ENCODE results near the gene WDR72. TPM values are rescaled to one million over a fixed set of nuclear protein-coding genes. Genes with fewer than 3 reads are reported as not detected.

Gene WDR72
- total and polyA plus RNA-seq, 2 of the 13 experiments (the other 11 are each of a cell fraction or from before 2014, with no cell fraction given), result 0.21 to 0.60 TPM

DNA sequence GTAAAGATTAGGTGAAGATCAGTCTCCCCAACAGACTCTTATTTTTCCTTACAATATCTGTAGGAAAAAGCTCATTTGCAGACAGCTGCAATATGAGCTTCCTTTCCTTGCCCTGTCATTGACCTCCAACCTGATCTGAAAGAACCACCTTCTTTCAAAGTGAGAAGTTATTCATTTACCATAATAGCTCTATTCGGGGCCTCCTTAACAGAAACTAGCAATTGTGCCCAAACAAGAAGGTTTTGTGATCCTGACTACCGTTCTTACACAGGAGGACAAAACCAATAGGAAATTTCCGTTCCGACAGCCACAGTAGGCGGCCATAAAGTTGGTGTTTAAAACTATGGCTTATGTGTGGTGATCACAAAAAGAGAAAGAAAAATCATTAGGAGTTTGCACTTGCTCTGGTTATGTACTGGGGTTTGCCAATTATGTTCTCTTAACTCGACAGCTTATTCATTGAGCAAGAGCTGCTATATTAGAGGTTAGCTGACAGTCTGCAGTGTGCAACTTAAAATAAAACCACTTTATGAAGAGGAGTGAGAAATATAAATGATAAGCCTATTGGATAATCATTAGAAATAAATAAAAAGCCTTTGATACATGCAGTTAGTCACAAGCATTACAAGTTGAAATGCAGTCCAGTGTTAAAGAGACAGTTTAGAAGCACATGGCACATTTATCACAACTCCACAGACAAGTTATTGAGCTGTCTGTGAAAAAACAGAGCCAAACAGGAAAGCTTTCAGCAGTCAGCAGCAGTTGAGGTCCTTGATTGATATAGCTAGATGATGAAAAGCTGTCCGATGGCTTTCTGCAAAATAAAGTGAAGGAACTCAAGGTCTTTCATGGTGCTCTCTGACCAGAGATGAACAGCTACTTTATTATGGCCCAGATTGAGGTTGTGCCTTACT lies 199.8 kb downstream of the WDR72 start (continued):
- TF ChIP-seq ZNF800 (CRISPR knock-in tag; IDR thresholded peaks at IDR 0.05) (no peak), ZSCAN20 (CRISPR knock-in tag; IDR thresholded peaks at IDR 0.05; ENCODE audit: borderline replicate concordance) (no peak), ZFP90 (CRISPR knock-in tag; IDR thresholded peaks at IDR 0.05; ENCODE audit: borderline replicate concordance) (no peak), MYPOP (CRISPR knock-in tag; IDR thresholded peaks at IDR 0.05) (no peak), ZNF546 (CRISPR knock-in tag; conservative IDR thresholded peaks at IDR 0.05) (no peak), ZNF766 (CRISPR knock-in tag; IDR thresholded peaks at IDR 0.05; ENCODE audit: borderline replicate concordance) (no peak), TSC22D2 (CRISPR knock-in tag; IDR thresholded peaks at IDR 0.05; ENCODE audit: borderline replicate concordance) (0 out of 2 replicates have a peak, but pooled peaks have one; percentile 21), ZBTB49 (CRISPR knock-in tag; IDR thresholded peaks at IDR 0.05; ENCODE audit: borderline replicate concordance) (no peak), EHMT2 (IDR thresholded peaks at IDR 0.05; ENCODE audit: borderline replicate concordance, low read depth, low read length) (no peak), BCL6 (CRISPR knock-in tag; IDR thresholded peaks at IDR 0.05) (0 out of 2 replicates have a peak, but pooled peaks have one; percentile 27), ZNF674 (CRISPR knock-in tag; IDR thresholded peaks at IDR 0.05; ENCODE audit: low read depth) (no peak), SP140L (CRISPR knock-in tag; IDR thresholded peaks at IDR 0.05; ENCODE audit: borderline replicate concordance) (no peak), PRMT3 (CRISPR knock-in tag; IDR thresholded peaks at IDR 0.05; ENCODE audit: borderline replicate concordance, low read depth) (no peak), FOXP4 (CRISPR knock-in tag; IDR thresholded peaks at IDR 0.05) (0 out of 2 replicates have a peak, but pooled peaks have one; percentile 25), ZNF558 (CRISPR knock-in tag; IDR thresholded peaks at IDR 0.05; ENCODE audit: borderline replicate concordance) (no peak), ZNF703 (CRISPR knock-in tag; IDR thresholded peaks at IDR 0.05; ENCODE audit: borderline replicate concordance) (no peak), ZNF138 (CRISPR knock-in tag; IDR thresholded peaks at IDR 0.05; ENCODE audit: low read depth) (no peak)
- TF ChIP-seq, protein P1, sequence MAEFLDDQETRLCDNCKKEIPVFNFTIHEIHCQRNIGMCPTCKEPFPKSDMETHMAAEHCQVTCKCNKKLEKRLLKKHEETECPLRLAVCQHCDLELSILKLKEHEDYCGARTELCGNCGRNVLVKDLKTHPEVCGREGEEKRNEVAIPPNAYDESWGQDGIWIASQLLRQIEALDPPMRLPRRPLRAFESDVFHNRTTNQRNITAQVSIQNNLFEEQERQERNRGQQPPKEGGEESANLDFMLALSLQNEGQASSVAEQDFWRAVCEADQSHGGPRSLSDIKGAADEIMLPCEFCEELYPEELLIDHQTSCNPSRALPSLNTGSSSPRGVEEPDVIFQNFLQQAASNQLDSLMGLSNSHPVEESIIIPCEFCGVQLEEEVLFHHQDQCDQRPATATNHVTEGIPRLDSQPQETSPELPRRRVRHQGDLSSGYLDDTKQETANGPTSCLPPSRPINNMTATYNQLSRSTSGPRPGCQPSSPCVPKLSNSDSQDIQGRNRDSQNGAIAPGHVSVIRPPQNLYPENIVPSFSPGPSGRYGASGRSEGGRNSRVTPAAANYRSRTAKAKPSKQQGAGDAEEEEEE (CRISPR knock-in tag; IDR thresholded peaks at IDR 0.05; ENCODE audit: borderline replicate concordance), result no peak

Measured in HepG2 (cell line).